ENCODE data around the gene AGFG2. TPM values are rescaled to one million over a fixed set of nuclear protein-coding genes. Genes with fewer than 3 reads are reported as not detected.

AGFG2 gene
- total and polyA plus RNA-seq, 12 donors = 14.0 to 175 (median 107) TPM

GRCh38 chr7:100574362-100575205 is 35.6 kb downstream of the AGFG2 start:
- peak overlapping the region in 2 of 5 donors; percentile 32 to 38 for H3K27ac ChIP-seq
- peak in 2 of 7 donors; percentile 50 to 62 for DNase-seq
- H3K36me3 ChIP-seq (replicated peaks in 1 of 2) = peaks cover 0 to 57% of the 10 kb centered on the region in 2 donors
- TF ChIP-seq CTCF (IDR thresholded peaks at IDR 0.05) (no peak), POLR2A (IDR thresholded peaks at IDR 0.05) (no peak)
- H3K4me3 ChIP-seq = no peak overlapping the region
- no peaks in the 10 kb centered on the region for H3K27me3 ChIP-seq
- 91 to 95% (median 93%) methylated on average over 31 to 44 of the region's 44 CpGs for WGBS, 4 donors
- no peaks in the 10 kb centered on the region for H3K9me3 ChIP-seq (replicated peaks in 1 of 3)
- intact Hi-C loops (cut with DNase I) = loop anchor here in 1 of 2 donors (5.0 kb wide), 1 partner anchor 113 kb away; no protein-coding TSS in a partner anchor
- peaks cover 9 to 10% of the 10 kb centered on the region in 2 donors for H3K4me1 ChIP-seq (replicated peaks in 1 of 2)

- TF ChIP-seq CTCF (IDR thresholded peaks at IDR 0.05) = no peak
- no peak for TF ChIP-seq POLR2A (IDR thresholded peaks at IDR 0.05)
- H3K27me3 ChIP-seq = no peaks in the 10 kb centered on the region
- intact Hi-C loops (cut with DNase I) = no loop called here
- peak in 6 of 7 donors; percentile 60 to 80 (median 70) for DNase-seq
- no peak overlapping the region for H3K4me3 ChIP-seq
- 57 to 66% (median 63%) methylated on average over 9 to 14 of the region's 14 CpGs for WGBS, 4 donors
- H3K4me1 ChIP-seq (replicated peaks in 1 of 2) = peaks cover 3% of the 10 kb centered on the region in 2 donors
- peaks cover 0 to 62% of the 10 kb centered on the region in 2 donors for H3K36me3 ChIP-seq (replicated peaks in 1 of 2)
- no peaks in the 10 kb centered on the region for H3K9me3 ChIP-seq (replicated peaks in 1 of 3)
- peak overlapping the region in 2 of 5 donors; percentile 32 to 38 for H3K27ac ChIP-seq
Observed at GRCh38 chr7:100575206-100575631, 36.2 kb downstream of the AGFG2 start.

- Histone ChIP-seq H3K27ac (peak overlapping the region in 1 of 5 donors; percentile 29), H3K4me1 (replicated peaks in 1 of 2) (no peaks in the 10 kb centered on the region), H3K27me3 (no peaks in the 10 kb centered on the region), H3K36me3 (replicated peaks in 1 of 2) (peaks cover 0 to 68% of the 10 kb centered on the region in 2 donors), H3K9me3 (replicated peaks in 1 of 3) (no peaks in the 10 kb centered on the region), H3K4me3 (no peak overlapping the region)
- peak in 2 of 7 donors; percentile 44 to 55 for DNase-seq
- 64 to 75% (median 71%) methylated on average over 9 to 17 of the region's 17 CpGs for WGBS, 4 donors
- TF ChIP-seq CTCF (IDR thresholded peaks at IDR 0.05) (no peak), POLR2A (IDR thresholded peaks at IDR 0.05) (no peak)
- intact Hi-C loops (cut with DNase I) = no loop called here
Observed at GRCh38 chr7:100575746-100576383, 36.9 kb downstream of the AGFG2 start.

GRCh38 chr7:100576384-100576993 is 37.5 kb downstream of the AGFG2 start:
- no peak for DNase-seq
- no peak overlapping the region for H3K4me3 ChIP-seq
- H3K4me1 ChIP-seq (replicated peaks in 1 of 2) = no peaks in the 10 kb centered on the region
- H3K36me3 ChIP-seq (replicated peaks in 1 of 2) = peaks cover 0 to 74% of the 10 kb centered on the region in 2 donors
- WGBS, 4 donors = 95 to 100% (median 96%) methylated on average over 7 to 13 of the region's 13 CpGs
- no peaks in the 10 kb centered on the region for H3K27me3 ChIP-seq
- no peak for TF ChIP-seq POLR2A (IDR thresholded peaks at IDR 0.05)
- TF ChIP-seq CTCF (IDR thresholded peaks at IDR 0.05) = no peak
- H3K9me3 ChIP-seq (replicated peaks in 1 of 3) = no peaks in the 10 kb centered on the region
- no peak overlapping the region for H3K27ac ChIP-seq
- intact Hi-C loops (cut with DNase I) = no loop called here

All from adrenal gland (tissue), 12 donors.